GM12801 (cell line): ENCODE measurements around the gene RBM4.

Experiments used
- CTCF ChIP-seq: IDR thresholded peaks from one replicate; pipeline ENCODE4 v1.5.1; 2011; ENCODE audit warnings: control low read depth; ENCODE audit not compliant: insufficient read length; ENCODE audit errors: extremely low read depth

The RBM4 gene

GRCh38 chr11:66595245-66595904 is 43.1 kb upstream of the RBM4 start:
- TF ChIP-seq CTCF = no peak

GRCh38 chr11:66598993-66599392 is 39.5 kb upstream of the RBM4 start:
- TF ChIP-seq CTCF = no peak

DNA sequence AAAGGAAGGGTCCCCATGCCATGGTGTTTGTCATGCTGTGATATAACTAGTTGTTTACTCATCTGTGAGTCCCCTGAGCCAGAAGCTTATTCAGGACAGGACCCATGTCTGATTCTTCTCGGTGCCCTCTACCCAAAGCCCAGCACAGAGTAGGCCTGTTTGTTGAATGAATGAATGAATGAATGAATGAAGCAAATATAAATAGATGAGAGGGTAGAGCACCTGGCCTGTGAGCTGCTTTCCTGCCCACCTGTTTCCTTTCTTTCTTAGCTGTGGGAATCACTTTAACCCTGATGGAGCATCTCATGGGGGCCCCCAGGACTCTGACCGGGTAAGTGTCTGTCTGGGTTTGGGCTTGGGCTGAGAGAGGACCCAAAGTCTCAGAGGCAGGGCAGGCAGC is 38.3 kb upstream of the RBM4 start:
- TF ChIP-seq CTCF = no peak

GRCh38 chr11:66600631-66601233 is 37.8 kb upstream of the RBM4 start:
- no peak for TF ChIP-seq CTCF

- no peak for TF ChIP-seq CTCF
Observed at GRCh38 chr11:66603072-66603471, 35.4 kb upstream of the RBM4 start.

- no peak for TF ChIP-seq CTCF
Observed at GRCh38 chr11:66604155-66604554, 34.3 kb upstream of the RBM4 start.

DNA sequence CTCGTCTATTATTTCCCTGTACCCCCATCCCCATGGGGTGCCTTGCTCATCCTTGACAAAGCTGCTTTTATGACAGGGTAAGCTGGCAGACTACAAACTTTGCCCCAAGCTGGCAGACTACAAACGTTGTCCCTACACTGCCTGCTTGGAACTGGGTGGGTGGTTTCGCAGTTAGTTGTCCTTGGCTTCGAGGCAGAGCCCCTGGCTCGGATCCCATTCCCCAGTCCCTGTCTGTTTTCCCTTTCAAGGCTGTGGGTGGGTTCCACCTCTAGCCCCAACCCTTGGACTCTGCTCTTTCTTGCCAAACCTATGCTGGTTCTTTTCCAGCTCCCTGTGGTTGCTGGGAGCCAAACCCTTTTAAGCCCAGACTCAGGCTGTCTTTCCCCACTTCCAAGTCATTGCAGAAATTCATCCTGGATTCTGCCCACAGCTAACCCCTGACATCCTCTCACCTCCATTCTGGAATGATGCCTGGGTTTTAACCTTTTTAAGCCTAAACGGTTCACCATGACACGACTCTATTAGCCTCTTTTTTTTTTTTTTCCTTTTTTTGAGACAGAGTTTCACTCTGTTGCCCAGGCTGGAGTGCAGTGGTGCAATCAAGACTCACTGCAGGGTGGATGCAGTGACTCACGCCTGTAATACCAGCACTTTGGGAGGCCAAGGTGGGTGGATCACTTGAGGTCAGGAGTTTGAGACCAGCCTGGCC is 31.2 kb upstream of the RBM4 start:
- no peak for TF ChIP-seq CTCF
